Upper lobe of left lung (tissue), 6 donors: ENCODE results near the gene ABCE1. TPM values are rescaled to one million over a fixed set of nuclear protein-coding genes. Genes with fewer than 3 reads are reported as not detected.
A peak's percentile ranks its signal among the peaks of the same experiment; 100 is the strongest.

Experiments used
- ATAC-seq, 2 donors: fragments of 200-7000 bp; cut with Tn5 transposase; one replicate each; pipeline ENCODE4 v1.9.1; 2022; ENCODE audit warnings: mild to moderate bottlenecking in 2 of 2, moderate library complexity in 2 of 2; ENCODE audit not compliant: low FRiP score in 2 of 2
- DNase-seq, 2 donors: peaks; one replicate each; pipeline ENCODE4 v3.0.0-alpha.2; 2019 to 2020
- H3K27ac ChIP-seq, 4 donors: fragments of 200-600 bp; sonication (generic); one replicate each; pipeline ENCODE4 v1.5.1; 2016 to 2019
- H3K27me3 ChIP-seq, 4 donors: fragments of 200-600 bp; sonication (generic); one replicate each; pipeline ENCODE4 v1.5.1; 2017 to 2019
- H3K36me3 ChIP-seq, 4 donors: fragments of 200-600 bp; sonication (generic); one replicate each; pipeline ENCODE4 v1.5.1; 2016 to 2019
- H3K4me1 ChIP-seq, 4 donors: fragments of 200-600 bp; sonication (generic); one replicate each; pipeline ENCODE4 v1.5.1; 2018 to 2019
- H3K4me3 ChIP-seq, 4 donors: fragments of 200-600 bp; sonication (generic); one replicate each; pipeline ENCODE4 v1.5.1; 2017 to 2019; ENCODE audit warnings: mild to moderate bottlenecking in 2 of 4, moderate library complexity in 1 of 4
- H3K9me3 ChIP-seq, 4 donors: fragments of 200-600 bp; sonication (generic); one replicate each; pipeline ENCODE4 v1.5.1; 2018 to 2019
- EP300 ChIP-seq, 4 donors: sonication (generic); formaldehyde crosslinking; IDR thresholded peaks; one replicate each; pipeline ENCODE4 v1.5.1; 2017; ENCODE audit warnings: antibody characterized with exemption in 4 of 4, control low read depth in 2 of 4
- POLR2A ChIP-seq, 4 donors: fragments of 450-650 bp; IDR thresholded peaks; one replicate each; pipeline ENCODE4 v1.5.1; 2016 to 2017; ENCODE audit warnings: antibody characterized with exemption in 4 of 4, mild to moderate bottlenecking in 2 of 4
- POLR2AphosphoS5 ChIP-seq, 2 donors: sonication (generic); formaldehyde crosslinking; IDR thresholded peaks; one replicate each; pipeline ENCODE4 v1.5.1; 2017; ENCODE audit warnings: antibody characterized with exemption in 2 of 2
- WGBS, 2 donors: methylation state at CpG; one replicate each; pipeline ENCODE4 v1.1.5; 2017 to 2018; 5-methylcytosine and 5-hydroxymethylcytosine counted together
- total RNA-seq, 6 donors: library from RNA; depleted of rRNA in 4 of 6; stranded (reverse); fragments of >200 nt in 4 of 6; gene quantifications; one replicate each; pipeline versions ENCODE4 v1.1.0 to v1.2.1, GENCODE V29; 2016 to 2021
- TF ChIP-seq, protein P1 (sequence below), 6 experiments: fragments of 450-650 bp in 4 of 6; fragments of 200-600 bp in 2 of 6; sonication (generic) in 2 of 6; IDR thresholded peaks; one replicate each; pipeline ENCODE4 v1.5.1; 2016 to 2019; ENCODE audit warnings: antibody characterized with exemption in 6 of 6
- donor health status: DM: no; HTN: no; CAD: no; lungs with moderate emphysema.
- donor health status: DM: no; HTN: yes; CAD: no; lungs with severe emphysema.

The ABCE1 gene
- total RNA-seq, 6 donors from 2014 or later: 13.7 to 86.5 (median 39.2) TPM

GRCh38 chr4:145071560-145071959 lies 26.6 kb upstream of the ABCE1 start:
- ATAC-seq (no peak), DNase-seq (no peak)
- Histone ChIP-seq H3K27me3 (no peaks in the 10 kb centered on the region), H3K4me3 (no peak overlapping the region), H3K4me1 (no peaks in the 10 kb centered on the region), H3K9me3 (no peaks in the 10 kb centered on the region), H3K36me3 (peaks cover 0 to 2% (median 0%) of the 10 kb centered on the region in 4 donors), H3K27ac (no peak overlapping the region)
- TF ChIP-seq EP300 (IDR thresholded peaks at IDR 0.05) (no peak), POLR2AphosphoS5 (IDR thresholded peaks at IDR 0.05) (no peak), POLR2A (IDR thresholded peaks at IDR 0.05) (no peak)
- TF ChIP-seq, protein P1, sequence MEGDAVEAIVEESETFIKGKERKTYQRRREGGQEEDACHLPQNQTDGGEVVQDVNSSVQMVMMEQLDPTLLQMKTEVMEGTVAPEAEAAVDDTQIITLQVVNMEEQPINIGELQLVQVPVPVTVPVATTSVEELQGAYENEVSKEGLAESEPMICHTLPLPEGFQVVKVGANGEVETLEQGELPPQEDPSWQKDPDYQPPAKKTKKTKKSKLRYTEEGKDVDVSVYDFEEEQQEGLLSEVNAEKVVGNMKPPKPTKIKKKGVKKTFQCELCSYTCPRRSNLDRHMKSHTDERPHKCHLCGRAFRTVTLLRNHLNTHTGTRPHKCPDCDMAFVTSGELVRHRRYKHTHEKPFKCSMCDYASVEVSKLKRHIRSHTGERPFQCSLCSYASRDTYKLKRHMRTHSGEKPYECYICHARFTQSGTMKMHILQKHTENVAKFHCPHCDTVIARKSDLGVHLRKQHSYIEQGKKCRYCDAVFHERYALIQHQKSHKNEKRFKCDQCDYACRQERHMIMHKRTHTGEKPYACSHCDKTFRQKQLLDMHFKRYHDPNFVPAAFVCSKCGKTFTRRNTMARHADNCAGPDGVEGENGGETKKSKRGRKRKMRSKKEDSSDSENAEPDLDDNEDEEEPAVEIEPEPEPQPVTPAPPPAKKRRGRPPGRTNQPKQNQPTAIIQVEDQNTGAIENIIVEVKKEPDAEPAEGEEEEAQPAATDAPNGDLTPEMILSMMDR (IDR thresholded peaks at IDR 0.05): no peak
- 94 to 96% methylated on average over 2 of the region's 2 CpGs for WGBS, 2 donors

DNA sequence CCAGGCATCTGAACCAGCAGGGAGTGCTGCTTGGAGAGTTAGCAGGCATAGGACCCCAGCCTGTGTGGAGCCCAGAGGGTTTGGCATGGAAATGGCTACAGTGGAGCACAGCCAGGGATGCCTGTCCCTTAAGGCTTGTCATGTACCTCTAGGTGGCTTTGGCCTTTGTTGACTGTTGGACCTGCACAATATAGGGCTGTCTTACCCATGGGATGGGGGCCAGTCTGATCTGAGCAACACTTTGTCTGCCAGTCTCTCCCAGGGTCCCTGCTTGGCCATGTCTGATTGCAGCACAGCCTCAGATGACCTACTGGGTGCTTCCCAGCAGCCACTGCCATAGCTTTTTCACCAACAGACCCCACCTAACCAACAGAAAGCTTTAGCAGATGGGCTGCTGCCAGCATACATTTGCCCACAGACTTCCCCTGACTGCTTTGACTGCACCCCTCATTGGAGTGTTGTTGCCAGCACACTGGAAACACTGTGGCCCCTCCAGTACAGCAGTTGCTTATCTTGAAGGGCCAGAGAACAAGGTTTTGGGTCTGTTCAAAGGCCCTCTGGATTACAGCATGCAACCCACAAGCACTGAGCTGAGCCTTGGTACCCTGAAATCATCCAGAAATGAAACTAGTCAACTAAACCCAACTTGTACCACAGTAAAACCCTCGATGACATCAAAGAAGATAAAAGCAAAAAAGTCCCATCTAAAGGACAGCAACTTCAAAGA lies 22.2 kb upstream of the ABCE1 start:
- Histone ChIP-seq H3K27me3 (no peaks in the 10 kb centered on the region), H3K27ac (no peak overlapping the region), H3K4me1 (no peaks in the 10 kb centered on the region), H3K36me3 (peaks cover 0 to 27% (median 2%) of the 10 kb centered on the region in 4 donors), H3K4me3 (no peak overlapping the region), H3K9me3 (no peaks in the 10 kb centered on the region)
- no peak for DNase-seq
- 75 to 91% methylated on average over 1 of the region's 1 CpG for WGBS, 2 donors
- peak in 1 of 2 donors; percentile 46 for ATAC-seq
- TF ChIP-seq, protein P1 (IDR thresholded peaks at IDR 0.05): no peak
- TF ChIP-seq EP300 (IDR thresholded peaks at IDR 0.05): no peak
- TF ChIP-seq POLR2AphosphoS5 (IDR thresholded peaks at IDR 0.05): no peak
- TF ChIP-seq POLR2A (IDR thresholded peaks at IDR 0.05): no peak

DNA sequence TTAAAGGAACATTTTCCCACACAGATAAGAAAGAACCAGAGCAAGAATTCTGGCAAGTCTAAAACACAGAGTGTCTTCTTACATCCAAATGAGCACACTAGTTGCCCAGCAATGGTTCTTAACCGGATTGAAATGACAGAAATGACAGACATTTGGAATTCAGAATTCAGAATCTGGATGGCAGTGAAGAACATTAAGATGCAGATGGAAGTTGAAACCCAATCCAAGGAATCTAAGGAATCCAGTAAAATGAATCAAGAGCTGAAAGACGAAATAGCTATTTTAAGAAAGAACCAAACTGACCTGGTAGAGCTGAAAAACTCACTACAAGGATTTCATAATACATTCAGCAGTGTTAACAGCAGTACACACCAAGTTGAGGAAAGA lies 21.6 kb upstream of the ABCE1 start:
- no peak for DNase-seq
- Histone ChIP-seq H3K4me1 (no peaks in the 10 kb centered on the region), H3K4me3 (no peak overlapping the region), H3K27ac (no peak overlapping the region), H3K36me3 (peaks cover 0 to 32% (median 2%) of the 10 kb centered on the region in 4 donors), H3K27me3 (no peaks in the 10 kb centered on the region), H3K9me3 (no peaks in the 10 kb centered on the region)
- no peak for ATAC-seq
- 87 to 98% methylated on average over 2 of the region's 2 CpGs for WGBS, 2 donors
- TF ChIP-seq EP300 (IDR thresholded peaks at IDR 0.05): no peak
- no peak for TF ChIP-seq POLR2A (IDR thresholded peaks at IDR 0.05)
- TF ChIP-seq, protein P1 (IDR thresholded peaks at IDR 0.05): no peak
- no peak for TF ChIP-seq POLR2AphosphoS5 (IDR thresholded peaks at IDR 0.05)

DNA sequence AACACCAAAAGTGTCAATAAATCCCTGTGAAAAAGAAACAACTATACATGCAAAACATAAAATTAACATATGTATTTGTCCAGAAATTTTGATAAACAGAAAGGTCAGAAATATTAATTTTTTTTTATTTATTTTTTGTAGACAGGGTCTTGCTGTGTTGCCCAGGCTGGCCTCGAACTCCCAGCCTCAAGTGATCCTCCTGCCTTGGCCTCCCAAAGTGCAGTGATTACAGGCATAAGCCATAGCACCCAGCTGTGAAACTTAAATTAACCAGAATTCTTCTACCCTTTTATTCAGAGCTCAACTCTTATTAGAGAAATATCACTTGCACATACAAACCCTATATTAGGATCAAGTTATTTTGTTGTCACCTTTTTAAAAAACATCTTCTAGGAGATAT lies 16.4 kb upstream of the ABCE1 start:
- H3K4me1 ChIP-seq: no peaks in the 10 kb centered on the region
- no peaks in the 10 kb centered on the region for H3K9me3 ChIP-seq
- no peaks in the 10 kb centered on the region for H3K27me3 ChIP-seq
- TF ChIP-seq EP300 (IDR thresholded peaks at IDR 0.05) (no peak), POLR2AphosphoS5 (IDR thresholded peaks at IDR 0.05) (no peak), POLR2A (IDR thresholded peaks at IDR 0.05) (no peak)
- TF ChIP-seq, protein P1 (IDR thresholded peaks at IDR 0.05): no peak
- H3K4me3 ChIP-seq: no peak overlapping the region
- DNase-seq (no peak), ATAC-seq (no peak)
- WGBS, 2 donors: 97 to 100% methylated on average over 1 of the region's 1 CpG
- H3K36me3 ChIP-seq: peaks cover 0 to 39% (median 3%) of the 10 kb centered on the region in 4 donors
- no peak overlapping the region for H3K27ac ChIP-seq
